Gastrocnemius medialis (tissue), 4 donors: ENCODE data around the gene FLNB. TPM values are rescaled to one million over a fixed set of nuclear protein-coding genes. Genes with fewer than 3 reads are reported as not detected.
A peak's percentile ranks its signal among the peaks of the same experiment; 100 is the strongest.

Source experiments
- ATAC-seq, 2 donors: fragments of 150-250 bp; one replicate each; pipeline ENCODE4 v1.9.1; 2016
- DNase-seq, 2 donors: peaks; one replicate each; pipeline ENCODE4 v3.0.0-alpha.2; 2019
- H3K27ac ChIP-seq, 4 donors: fragments of 200-600 bp; sonication (generic); 1 replicate in 1 of 4; 2 replicates in 3 of 4; pipeline ENCODE4 v1.5.1; 2016 to 2018; ENCODE audit warnings: mild to moderate bottlenecking in 2 of 4, moderate library complexity in 1 of 4
- H3K27me3 ChIP-seq, 3 donors: fragments of 200-600 bp; sonication (generic) in 2 of 3; 1 replicate in 1 of 3; 2 replicates in 2 of 3; pipeline versions ENCODE4 v1.5.1 to v1.6.0; 2016 to 2019; ENCODE audit warnings: mild to moderate bottlenecking in 1 of 3, moderate library complexity in 1 of 3
- H3K36me3 ChIP-seq, 2 donors: fragments of 200-600 bp; sonication (generic) in 1 of 2; one replicate each; pipeline ENCODE4 v1.5.1; 2017 to 2018
- H3K4me1 ChIP-seq, 2 donors: fragments of 200-600 bp; sonication (generic) in 1 of 2; one replicate each; pipeline ENCODE4 v1.5.1; 2016 to 2017; ENCODE audit warnings: mild to moderate bottlenecking in 2 of 2
- H3K4me3 ChIP-seq, 4 donors: fragments of 200-600 bp; sonication (generic) in 3 of 4; 1 replicate in 1 of 4; 2 replicates in 3 of 4; pipeline ENCODE4 v1.5.1; 2016 to 2019; ENCODE audit warnings: mild to moderate bottlenecking in 2 of 4
- H3K9me3 ChIP-seq, 3 donors: fragments of 200-600 bp; sonication (generic) in 2 of 3; 1 replicate in 1 of 3; 2 replicates in 2 of 3; pipeline ENCODE4 v1.5.1; 2016 to 2019
- POLR2A ChIP-seq, 2 donors: fragments of 450-650 bp; IDR thresholded peaks; one replicate each; pipeline ENCODE4 v1.6.1; 2017; ENCODE audit warnings: antibody characterized with exemption in 2 of 2, mild to moderate bottlenecking in 2 of 2, moderate library complexity in 2 of 2
- in situ Hi-C, 4 donors: fragments of 200-750 bp; cut with MboI; loops; one replicate each; pipeline versions ENCODE4 v1.15.0 to v1.8.0; 2017; ENCODE audit warnings: low sequenced_read_pairs in 4 of 4
- intact Hi-C: fragments of 100-400 bp; cut with DNase I; formaldehyde crosslinking; loops from one replicate; pipeline ENCODE4 v1.15.1; 2023; ENCODE audit warnings: low total_unique reads
- total RNA-seq, 4 donors: library from RNA; depleted of rRNA; stranded (reverse); fragments of >200 nt; gene quantifications; one replicate each; pipeline versions ENCODE4 v1.1.0 to v1.2.3, GENCODE V29; 2016
- TF ChIP-seq, protein P1 (sequence below), 5 experiments: fragments of 450-650 bp in 3 of 5; fragments of 200-600 bp in 2 of 5; sonication (generic) in 2 of 5; IDR thresholded peaks in 4 of 5; conservative IDR thresholded peaks in 1 of 5; 1 replicate in 4 of 5; 2 replicates in 1 of 5; pipeline ENCODE4 v1.5.1; 2016 to 2019; ENCODE audit warnings: antibody characterized with exemption in 5 of 5, mild to moderate bottlenecking in 3 of 5, moderate library complexity in 3 of 5

The FLNB gene
- total RNA-seq, 4 donors from 2014 or later: 10.9 to 21.5 (median 12.0) TPM

DNA sequence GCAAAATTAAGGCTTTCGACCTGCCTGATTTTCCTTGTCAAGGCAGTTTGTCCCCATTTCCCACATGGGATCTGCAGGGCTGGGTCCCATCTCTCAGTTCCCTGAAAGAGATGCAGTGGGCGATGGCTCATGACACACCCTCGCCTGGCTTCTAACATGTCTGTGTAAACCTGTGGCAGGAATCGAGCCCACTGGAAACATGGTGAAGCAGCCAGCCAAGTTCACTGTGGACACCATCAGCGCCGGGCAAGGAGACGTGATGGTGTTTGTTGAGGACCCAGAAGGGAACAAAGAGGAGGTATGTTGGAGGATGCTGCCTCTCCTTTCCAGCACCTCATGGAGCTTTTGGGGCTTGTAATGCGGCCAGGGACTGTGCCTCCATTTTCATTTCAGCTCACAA, 86.4 kb downstream of the FLNB start:
- H3K4me3 ChIP-seq: no peak overlapping the region
- no peaks in the 10 kb centered on the region for H3K27me3 ChIP-seq
- no peak for TF ChIP-seq POLR2A (IDR thresholded peaks at IDR 0.05)
- TF ChIP-seq, protein P1, sequence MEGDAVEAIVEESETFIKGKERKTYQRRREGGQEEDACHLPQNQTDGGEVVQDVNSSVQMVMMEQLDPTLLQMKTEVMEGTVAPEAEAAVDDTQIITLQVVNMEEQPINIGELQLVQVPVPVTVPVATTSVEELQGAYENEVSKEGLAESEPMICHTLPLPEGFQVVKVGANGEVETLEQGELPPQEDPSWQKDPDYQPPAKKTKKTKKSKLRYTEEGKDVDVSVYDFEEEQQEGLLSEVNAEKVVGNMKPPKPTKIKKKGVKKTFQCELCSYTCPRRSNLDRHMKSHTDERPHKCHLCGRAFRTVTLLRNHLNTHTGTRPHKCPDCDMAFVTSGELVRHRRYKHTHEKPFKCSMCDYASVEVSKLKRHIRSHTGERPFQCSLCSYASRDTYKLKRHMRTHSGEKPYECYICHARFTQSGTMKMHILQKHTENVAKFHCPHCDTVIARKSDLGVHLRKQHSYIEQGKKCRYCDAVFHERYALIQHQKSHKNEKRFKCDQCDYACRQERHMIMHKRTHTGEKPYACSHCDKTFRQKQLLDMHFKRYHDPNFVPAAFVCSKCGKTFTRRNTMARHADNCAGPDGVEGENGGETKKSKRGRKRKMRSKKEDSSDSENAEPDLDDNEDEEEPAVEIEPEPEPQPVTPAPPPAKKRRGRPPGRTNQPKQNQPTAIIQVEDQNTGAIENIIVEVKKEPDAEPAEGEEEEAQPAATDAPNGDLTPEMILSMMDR (IDR thresholded peaks at IDR 0.05 in 4 of 5, conservative IDR thresholded peaks at IDR 0.05 in 1 of 5): no peak
- in situ Hi-C loops: no loop called here
- peaks cover 0 to 3% of the 10 kb centered on the region in 2 donors for H3K4me1 ChIP-seq
- no peak overlapping the region for H3K27ac ChIP-seq
- DNase-seq (no peak), ATAC-seq (no peak)
- no peaks in the 10 kb centered on the region for H3K9me3 ChIP-seq
- no peaks in the 10 kb centered on the region for H3K36me3 ChIP-seq
- intact Hi-C loops: no loop called here

DNA sequence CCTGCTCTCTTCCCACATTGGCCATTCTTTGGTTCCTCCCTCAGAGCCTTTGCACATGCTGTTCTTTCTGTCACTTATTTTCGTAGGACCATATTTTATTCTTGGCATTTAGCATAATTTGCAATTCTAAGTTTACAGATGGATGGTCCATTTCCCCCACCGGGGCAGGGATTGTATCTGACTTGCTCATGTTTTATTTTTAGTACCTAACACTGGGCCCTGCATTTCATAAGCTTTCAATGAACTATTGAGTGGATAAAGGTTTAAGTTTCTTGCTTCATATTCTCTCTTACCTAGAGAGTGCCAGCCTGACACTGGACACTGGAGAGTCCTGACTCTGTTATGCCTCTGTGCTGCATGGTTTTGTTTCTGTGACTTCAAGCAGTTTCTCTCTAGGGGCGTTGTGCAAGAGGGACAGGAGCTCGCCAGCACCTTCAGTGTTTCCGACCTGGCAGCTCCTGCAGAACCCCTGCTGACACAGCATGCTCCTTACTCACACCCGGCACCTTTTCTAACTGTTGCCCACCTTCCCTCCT, 87.4 kb downstream of the FLNB start:
- Histone ChIP-seq H3K36me3 (no peaks in the 10 kb centered on the region), H3K27ac (peak overlapping the region; percentile 16 to 30 (median 22)), H3K9me3 (no peaks in the 10 kb centered on the region), H3K4me1 (peaks cover 0 to 3% of the 10 kb centered on the region in 2 donors), H3K4me3 (no peak overlapping the region), H3K27me3 (no peaks in the 10 kb centered on the region)
- ATAC-seq (peak; percentile 69 to 92), DNase-seq (peak in 1 of 2 donors; percentile 43)
- intact Hi-C loops (no loop called here), in situ Hi-C loops (no loop called here)
- TF ChIP-seq, protein P1 (IDR thresholded peaks at IDR 0.05 in 4 of 5, conservative IDR thresholded peaks at IDR 0.05 in 1 of 5): no peak
- TF ChIP-seq POLR2A (IDR thresholded peaks at IDR 0.05): no peak

DNA sequence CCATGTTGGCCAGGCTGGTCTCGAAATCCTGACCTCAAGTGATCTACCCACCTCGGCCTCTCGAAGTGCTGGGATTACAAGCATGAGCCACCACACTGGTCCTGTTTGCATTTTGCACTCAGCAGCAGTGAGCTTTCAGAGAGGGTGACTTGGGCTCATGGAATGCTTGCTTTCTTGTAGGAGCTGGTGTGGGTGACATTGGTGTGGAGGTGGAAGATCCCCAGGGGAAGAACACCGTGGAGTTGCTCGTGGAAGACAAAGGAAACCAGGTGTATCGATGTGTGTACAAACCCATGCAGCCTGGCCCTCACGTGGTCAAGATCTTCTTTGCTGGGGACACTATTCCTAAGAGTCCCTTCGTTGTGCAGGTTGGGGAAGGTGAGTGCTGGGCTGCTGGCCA, 90.3 kb downstream of the FLNB start:
- Histone ChIP-seq H3K4me3 (no peak overlapping the region), H3K4me1 (peaks cover 0 to 3% of the 10 kb centered on the region in 2 donors), H3K36me3 (no peaks in the 10 kb centered on the region), H3K9me3 (no peaks in the 10 kb centered on the region), H3K27me3 (no peaks in the 10 kb centered on the region), H3K27ac (no peak overlapping the region)
- TF ChIP-seq POLR2A (IDR thresholded peaks at IDR 0.05): no peak
- TF ChIP-seq, protein P1 (IDR thresholded peaks at IDR 0.05 in 4 of 5, conservative IDR thresholded peaks at IDR 0.05 in 1 of 5): no peak
- no peak for ATAC-seq
- intact Hi-C loops (no loop called here), in situ Hi-C loops (no loop called here)
- DNase-seq: no peak

DNA sequence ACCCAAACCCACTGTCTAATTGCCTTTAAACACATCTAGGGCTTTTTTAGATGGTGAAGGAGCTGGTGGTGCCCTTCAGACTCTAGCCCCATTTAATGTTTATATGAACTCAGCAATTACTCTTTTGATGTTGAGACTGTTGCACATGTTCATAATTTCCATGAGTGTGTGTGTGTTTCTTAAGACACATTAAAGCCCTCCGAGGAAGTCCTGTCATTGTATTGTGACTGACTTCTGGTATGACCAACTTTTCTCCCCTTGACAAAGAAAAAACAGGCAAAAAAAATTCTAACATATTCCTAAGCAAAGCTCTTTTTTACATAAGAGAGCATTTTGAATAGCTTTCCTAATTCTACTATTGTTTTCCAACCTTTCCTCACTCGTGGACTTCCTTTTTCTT, 91.6 kb downstream of the FLNB start:
- H3K4me1 ChIP-seq: peaks cover 0 to 3% of the 10 kb centered on the region in 2 donors
- H3K27me3 ChIP-seq: no peaks in the 10 kb centered on the region
- intact Hi-C loops (no loop called here), in situ Hi-C loops (no loop called here)
- no peaks in the 10 kb centered on the region for H3K36me3 ChIP-seq
- H3K27ac ChIP-seq: no peak overlapping the region
- H3K4me3 ChIP-seq: no peak overlapping the region
- ATAC-seq (no peak), DNase-seq (no peak)
- TF ChIP-seq, protein P1 (IDR thresholded peaks at IDR 0.05 in 4 of 5, conservative IDR thresholded peaks at IDR 0.05 in 1 of 5): no peak
- TF ChIP-seq POLR2A (IDR thresholded peaks at IDR 0.05): no peak
- H3K9me3 ChIP-seq: no peaks in the 10 kb centered on the region
